Activated B cell treated with CpG ODN at 0.5 μM for 24 hours (primary cell): ENCODE data around the gene TBC1D25. TPM values are rescaled to one million over a fixed set of nuclear protein-coding genes. Genes with fewer than 3 reads are reported as not detected.
A peak's percentile ranks its signal among the peaks of the same experiment; 100 is the strongest.
"Not testable (repeated sequence)": the region's sequence is repeated elsewhere in the genome, so short reads cannot be mapped to it uniquely, and the experiment has no call there.

Source experiments
- ATAC-seq: fragments of 200-7000 bp; cut with Tn5 transposase; one replicate; pipeline ENCODE4 v1.10.0; 2021; ENCODE audit warnings: low read depth, mild to moderate bottlenecking, moderate library complexity
- CTCF ChIA-PET: fragments of 350-600 bp; sonication (Branson Sonifier 250); formaldehyde crosslinking; loops from one replicate; lab custom pipeline; 2021; ENCODE audit warnings: antibody characterized with exemption; lab: Charles Lee
- POLR2A ChIA-PET: fragments of 350-600 bp; sonication (Branson Sonifier 250); formaldehyde crosslinking; loops from one replicate; lab custom pipeline; 2021; ENCODE audit warnings: antibody characterized with exemption; lab: Charles Lee
- DNase-seq: peaks from one replicate; pipeline ENCODE4 v3.0.0; 2022
- H3K27ac Mint-ChIP-seq: one replicate; pipeline ENCODE4 v1.8.0; 2020; ENCODE audit warnings: mixed read lengths
- H3K27me3 Mint-ChIP-seq: one replicate; pipeline ENCODE4 v1.8.0; 2021; ENCODE audit warnings: mixed read lengths
- H3K36me3 Mint-ChIP-seq: one replicate; pipeline ENCODE4 v1.8.0; 2021; ENCODE audit warnings: low read depth, mixed read lengths
- H3K4me1 Mint-ChIP-seq: one replicate; pipeline ENCODE4 v1.8.0; 2021; ENCODE audit warnings: mixed read lengths
- H3K4me3 Mint-ChIP-seq: one replicate; pipeline ENCODE4 v1.8.0; 2020; ENCODE audit warnings: mild to moderate bottlenecking, mixed read lengths
- H3K9me3 Mint-ChIP-seq: one replicate; pipeline ENCODE4 v1.8.0; 2020; ENCODE audit warnings: mixed read lengths
- intact Hi-C: fragments of 100-400 bp; cut with micrococcal nuclease; formaldehyde crosslinking; loops from one replicate; pipeline ENCODE4 v1.15.1; 2024
- total RNA-seq: library from RNA; stranded (reverse); gene quantifications from 2 replicates; pipeline ENCODE4 v1.2.3, GENCODE V29; 2022
- TF ChIP-seq, protein P1 (sequence below): fragments of 200-600 bp; IDR thresholded peaks from one replicate; pipeline ENCODE4 v1.8.0; 2022; ENCODE audit warnings: antibody characterized with exemption, mild to moderate bottlenecking

The TBC1D25 gene
- total RNA-seq, 1 donor from 2014 or later: 16.4 TPM

DNA sequence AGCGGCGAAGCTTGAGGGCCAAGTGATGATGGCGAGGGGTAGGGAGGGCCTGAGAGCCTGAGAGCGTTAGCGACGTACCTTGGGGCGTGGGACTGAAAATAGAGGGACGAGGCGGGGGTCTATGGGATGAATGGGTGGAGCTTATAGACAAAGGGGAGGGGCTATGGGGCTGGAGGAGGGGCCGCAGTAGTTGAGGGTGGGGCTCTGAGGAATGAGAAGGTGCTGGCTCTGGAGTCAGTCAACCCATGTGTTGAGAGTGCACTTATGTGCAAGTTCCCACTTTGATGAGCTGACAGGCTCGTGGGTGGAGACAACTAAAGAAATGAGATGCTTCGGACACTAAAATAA is 488 bp downstream of the TBC1D25 start:
- TF ChIP-seq, protein P1, sequence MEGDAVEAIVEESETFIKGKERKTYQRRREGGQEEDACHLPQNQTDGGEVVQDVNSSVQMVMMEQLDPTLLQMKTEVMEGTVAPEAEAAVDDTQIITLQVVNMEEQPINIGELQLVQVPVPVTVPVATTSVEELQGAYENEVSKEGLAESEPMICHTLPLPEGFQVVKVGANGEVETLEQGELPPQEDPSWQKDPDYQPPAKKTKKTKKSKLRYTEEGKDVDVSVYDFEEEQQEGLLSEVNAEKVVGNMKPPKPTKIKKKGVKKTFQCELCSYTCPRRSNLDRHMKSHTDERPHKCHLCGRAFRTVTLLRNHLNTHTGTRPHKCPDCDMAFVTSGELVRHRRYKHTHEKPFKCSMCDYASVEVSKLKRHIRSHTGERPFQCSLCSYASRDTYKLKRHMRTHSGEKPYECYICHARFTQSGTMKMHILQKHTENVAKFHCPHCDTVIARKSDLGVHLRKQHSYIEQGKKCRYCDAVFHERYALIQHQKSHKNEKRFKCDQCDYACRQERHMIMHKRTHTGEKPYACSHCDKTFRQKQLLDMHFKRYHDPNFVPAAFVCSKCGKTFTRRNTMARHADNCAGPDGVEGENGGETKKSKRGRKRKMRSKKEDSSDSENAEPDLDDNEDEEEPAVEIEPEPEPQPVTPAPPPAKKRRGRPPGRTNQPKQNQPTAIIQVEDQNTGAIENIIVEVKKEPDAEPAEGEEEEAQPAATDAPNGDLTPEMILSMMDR: no peak
- peak overlapping the region; percentile 95 for H3K27ac Mint-ChIP-seq
- DNase-seq: no peak
- intact Hi-C loops: no loop called here
- ATAC-seq: peak; percentile 56
- H3K4me1 Mint-ChIP-seq: peaks cover 20% of the 10 kb centered on the region
- peak overlapping the region; percentile 92 for H3K4me3 Mint-ChIP-seq
- no peaks in the 10 kb centered on the region for H3K27me3 Mint-ChIP-seq
- H3K9me3 Mint-ChIP-seq: no peaks in the 10 kb centered on the region
- peaks cover 25% of the 10 kb centered on the region for H3K36me3 Mint-ChIP-seq
- ChIA-PET POLR2A (interaction anchor here (0.7 to 2.9 kb wide), 21 partner anchors 10 to 1307 kb away, joined by 3 to 45 read pairs (median 4); partner anchors contain the start of genes EBP, HDAC6, PORCN and RBM3), CTCF (interaction anchor here (0.7 to 1.2 kb wide), 3 partner anchors 34 to 709 kb away, joined by 3 to 4 read pairs (median 3); partner anchors contain the start of gene RBM3)

DNA sequence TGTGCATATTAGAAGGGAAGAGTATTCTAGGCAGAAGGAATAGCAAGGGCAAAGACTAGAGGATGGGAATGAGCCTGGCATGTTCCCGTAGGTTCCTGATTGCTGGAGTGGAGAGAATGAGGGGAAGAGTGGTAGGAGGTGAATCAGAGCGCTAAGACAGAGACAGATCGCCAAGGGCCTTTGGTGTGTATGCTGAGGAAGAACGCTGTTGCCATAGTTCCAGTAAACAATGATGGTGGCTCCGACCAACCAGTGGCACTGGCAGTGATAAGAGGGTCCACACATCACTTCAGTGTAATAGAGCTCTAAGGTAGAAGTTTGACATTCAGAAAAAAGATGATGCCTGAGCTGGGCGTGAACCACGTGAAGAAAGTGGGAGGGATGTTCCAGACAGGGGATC is 966 bp downstream of the TBC1D25 start:
- Mint-ChIP-seq H3K4me1 (peaks cover 20% of the 10 kb centered on the region), H3K9me3 (no peaks in the 10 kb centered on the region), H3K27me3 (no peaks in the 10 kb centered on the region), H3K4me3 (peak overlapping the region; percentile 92), H3K27ac (peak overlapping the region; percentile 95), H3K36me3 (peaks cover 27% of the 10 kb centered on the region)
- ATAC-seq (no peak), DNase-seq (no peak)
- ChIA-PET CTCF (interaction anchor here (0.9 to 1.2 kb wide), 2 partner anchors 67 to 709 kb away, joined by 3 to 4 read pairs; no protein-coding TSS in a partner anchor), POLR2A (interaction anchor here (0.7 to 2.9 kb wide), 15 partner anchors 10 to 1308 kb away, joined by 3 to 45 read pairs (median 4); partner anchors contain the start of genes EBP, HDAC6, PORCN and RBM3)
- intact Hi-C loops: no loop called here
- TF ChIP-seq, protein P1: no peak

DNA sequence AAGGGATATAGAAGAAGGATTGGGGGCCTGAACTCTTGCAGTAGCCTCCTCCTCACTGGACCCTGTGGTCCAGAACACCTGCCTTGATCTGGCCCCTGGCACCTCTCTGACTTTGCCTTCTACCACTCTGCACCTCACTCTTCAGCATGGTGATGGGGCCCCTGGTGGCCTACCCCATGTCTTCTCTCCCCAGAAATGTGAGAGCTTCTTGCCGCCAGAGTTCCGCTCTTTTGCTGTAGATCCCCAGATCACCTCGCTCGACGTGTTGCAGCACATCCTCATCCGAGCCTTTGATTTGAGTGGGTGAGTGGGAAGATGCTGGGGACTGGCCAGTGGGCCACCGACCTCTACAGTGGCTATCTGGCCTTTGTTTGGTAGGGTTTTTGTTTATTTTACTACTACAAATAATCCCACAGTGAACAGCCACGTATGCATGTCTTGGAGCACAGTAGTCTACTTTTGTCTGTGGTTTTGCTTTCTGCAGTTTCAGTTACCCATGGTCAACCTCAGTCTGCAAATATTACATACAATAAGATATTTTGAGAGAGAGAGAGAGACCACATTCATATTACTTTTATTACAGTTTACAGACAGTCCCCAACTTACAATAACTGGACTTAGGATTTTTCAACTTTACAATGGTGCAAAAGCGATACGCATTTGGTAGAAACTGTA is 1.8 kb downstream of the TBC1D25 start:
- ATAC-seq: no peak
- no peak for DNase-seq
- intact Hi-C loops: no loop called here
- TF ChIP-seq, protein P1: no peak
- Mint-ChIP-seq H3K27me3 (no peaks in the 10 kb centered on the region), H3K27ac (peak overlapping the region; percentile 35), H3K4me1 (peaks cover 20% of the 10 kb centered on the region), H3K4me3 (peak overlapping the region; percentile 92), H3K36me3 (peaks cover 29% of the 10 kb centered on the region), H3K9me3 (no peaks in the 10 kb centered on the region)
- ChIA-PET CTCF (no interaction called here), POLR2A (interaction anchor here (2.2 to 2.9 kb wide), 2 partner anchors 20 to 33 kb away, joined by 13 to 45 read pairs; partner anchors contain the start of genes EBP and RBM3)

DNA sequence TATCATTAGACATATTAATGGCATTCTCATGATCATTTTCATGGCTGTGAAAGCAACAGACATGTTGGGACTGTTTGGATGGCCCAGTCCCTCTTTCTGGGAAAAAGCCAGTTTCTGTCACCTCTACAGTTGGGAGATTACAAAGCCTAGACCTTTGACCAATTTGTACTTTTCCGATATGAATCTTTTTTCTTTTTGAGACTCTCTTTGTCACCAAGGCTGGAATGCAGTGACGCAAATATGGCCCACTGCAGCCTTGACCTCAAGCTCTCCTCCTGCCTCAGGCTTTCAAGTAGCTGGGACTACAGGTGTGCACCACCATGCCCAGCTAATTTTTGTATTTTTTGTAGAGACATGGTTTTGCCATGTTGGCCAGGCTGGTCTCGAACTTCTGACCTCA is 9.4 kb downstream of the TBC1D25 start:
- ATAC-seq (no peak), DNase-seq (no peak)
- TF ChIP-seq, protein P1: no peak
- Mint-ChIP-seq H3K4me3 (no peak overlapping the region), H3K27me3 (no peaks in the 10 kb centered on the region), H3K36me3 (peaks cover 34% of the 10 kb centered on the region), H3K4me1 (peaks cover 3% of the 10 kb centered on the region), H3K27ac (no peak overlapping the region), H3K9me3 (no peaks in the 10 kb centered on the region)
- intact Hi-C loops: no loop called here
- ChIA-PET CTCF (no interaction called here), POLR2A (no interaction called here)

DNA sequence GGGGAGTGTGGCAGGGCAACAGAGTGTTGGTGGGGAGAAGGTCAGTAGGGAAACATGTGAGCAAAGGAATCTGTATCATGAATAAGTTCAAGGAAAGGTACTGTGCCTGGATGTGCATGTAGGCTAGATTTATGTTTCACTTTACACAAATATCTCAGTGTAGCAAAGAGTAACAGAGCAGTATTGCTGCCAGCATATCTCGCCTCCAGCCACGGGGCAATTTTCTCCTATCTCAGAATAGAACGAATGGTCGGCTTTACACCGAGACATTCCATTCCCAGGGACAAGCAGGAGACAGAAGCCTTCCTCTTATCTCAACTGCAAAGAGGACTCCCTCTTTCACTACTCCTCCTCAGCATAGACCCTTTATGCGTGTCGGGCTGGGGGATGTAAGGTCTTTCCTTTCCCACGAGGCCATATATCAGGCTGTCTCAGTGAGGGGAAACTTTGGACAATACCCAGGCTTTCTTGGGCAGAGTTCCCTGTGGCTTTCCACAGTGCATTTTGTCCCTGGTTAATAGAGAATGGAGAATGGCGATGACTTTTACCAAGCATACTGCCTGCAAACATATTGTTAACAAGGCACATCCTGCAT is 16.3 kb downstream of the TBC1D25 start:
- POLR2A ChIA-PET, CTCF ChIA-PET: not testable (repeated sequence)

More for the DNA sequence above, 16.3 kb downstream of the TBC1D25 start:
- H3K4me1 Mint-ChIP-seq, ATAC-seq, H3K4me3 Mint-ChIP-seq, DNase-seq, H3K9me3 Mint-ChIP-seq, H3K27me3 Mint-ChIP-seq, intact Hi-C loops, H3K27ac Mint-ChIP-seq: not testable (repeated sequence)
- peaks cover 48% of the 10 kb centered on the region for H3K36me3 Mint-ChIP-seq
